ENCODE results near the gene RTL5.

GRCh38 chrX:72108666-72109065 is 23.0 kb downstream of the RTL5 start:
- TF ChIP-seq, protein P1, sequence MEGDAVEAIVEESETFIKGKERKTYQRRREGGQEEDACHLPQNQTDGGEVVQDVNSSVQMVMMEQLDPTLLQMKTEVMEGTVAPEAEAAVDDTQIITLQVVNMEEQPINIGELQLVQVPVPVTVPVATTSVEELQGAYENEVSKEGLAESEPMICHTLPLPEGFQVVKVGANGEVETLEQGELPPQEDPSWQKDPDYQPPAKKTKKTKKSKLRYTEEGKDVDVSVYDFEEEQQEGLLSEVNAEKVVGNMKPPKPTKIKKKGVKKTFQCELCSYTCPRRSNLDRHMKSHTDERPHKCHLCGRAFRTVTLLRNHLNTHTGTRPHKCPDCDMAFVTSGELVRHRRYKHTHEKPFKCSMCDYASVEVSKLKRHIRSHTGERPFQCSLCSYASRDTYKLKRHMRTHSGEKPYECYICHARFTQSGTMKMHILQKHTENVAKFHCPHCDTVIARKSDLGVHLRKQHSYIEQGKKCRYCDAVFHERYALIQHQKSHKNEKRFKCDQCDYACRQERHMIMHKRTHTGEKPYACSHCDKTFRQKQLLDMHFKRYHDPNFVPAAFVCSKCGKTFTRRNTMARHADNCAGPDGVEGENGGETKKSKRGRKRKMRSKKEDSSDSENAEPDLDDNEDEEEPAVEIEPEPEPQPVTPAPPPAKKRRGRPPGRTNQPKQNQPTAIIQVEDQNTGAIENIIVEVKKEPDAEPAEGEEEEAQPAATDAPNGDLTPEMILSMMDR (IDR thresholded peaks at IDR 0.05), result no peak
- TF ChIP-seq ZFX (IDR thresholded peaks at IDR 0.05; ENCODE audit: borderline replicate concordance), result no peak
